Neural progenitor cell (in vitro differentiated cells): ENCODE data around the gene LRRC59.

Experiments
- CTCF ChIP-seq: fragments of 200-600 bp; sonication (generic); IDR thresholded peaks from 2 replicates; pipeline ENCODE4 v1.5.1; 2017; ENCODE audit warnings: antibody characterized with exemption, mild to moderate bottlenecking
- EZH2 ChIP-seq: fragments of 200-600 bp; sonication (generic); IDR thresholded peaks from 2 replicates; pipeline ENCODE4 v1.6.1; 2017; ENCODE audit warnings: antibody characterized with exemption, mild to moderate bottlenecking, moderate library complexity

- TF ChIP-seq CTCF (no peak), EZH2 (no peak)
These were observed 41.7 kb upstream of the LRRC59 start for GRCh38 chr17:50439008-50439407.
